COLO829 (cell line): Measurements from ENCODE around the gene RAPGEF3.
A peak's percentile ranks its signal among the peaks of the same experiment; 100 is the strongest.

ENCODE experiments used
- DNase-seq: peaks from one replicate; pipeline ENCODE4 v3.0.0; 2012; ENCODE audit warnings: low spot score

The RAPGEF3 gene

GRCh38 chr12:47686645-47687240 lies 71.9 kb downstream of the RAPGEF3 start:
- peak; percentile 61 for DNase-seq
